ENCODE results near the gene CCNL2. TPM values are rescaled to one million over a fixed set of nuclear protein-coding genes. Genes with fewer than 3 reads are reported as not detected.

CCNL2 gene
- total and polyA plus RNA-seq, 2 of the 13 experiments (the other 11 are each of a cell fraction or from before 2014, with no cell fraction given): 105 to 340 TPM

DNA sequence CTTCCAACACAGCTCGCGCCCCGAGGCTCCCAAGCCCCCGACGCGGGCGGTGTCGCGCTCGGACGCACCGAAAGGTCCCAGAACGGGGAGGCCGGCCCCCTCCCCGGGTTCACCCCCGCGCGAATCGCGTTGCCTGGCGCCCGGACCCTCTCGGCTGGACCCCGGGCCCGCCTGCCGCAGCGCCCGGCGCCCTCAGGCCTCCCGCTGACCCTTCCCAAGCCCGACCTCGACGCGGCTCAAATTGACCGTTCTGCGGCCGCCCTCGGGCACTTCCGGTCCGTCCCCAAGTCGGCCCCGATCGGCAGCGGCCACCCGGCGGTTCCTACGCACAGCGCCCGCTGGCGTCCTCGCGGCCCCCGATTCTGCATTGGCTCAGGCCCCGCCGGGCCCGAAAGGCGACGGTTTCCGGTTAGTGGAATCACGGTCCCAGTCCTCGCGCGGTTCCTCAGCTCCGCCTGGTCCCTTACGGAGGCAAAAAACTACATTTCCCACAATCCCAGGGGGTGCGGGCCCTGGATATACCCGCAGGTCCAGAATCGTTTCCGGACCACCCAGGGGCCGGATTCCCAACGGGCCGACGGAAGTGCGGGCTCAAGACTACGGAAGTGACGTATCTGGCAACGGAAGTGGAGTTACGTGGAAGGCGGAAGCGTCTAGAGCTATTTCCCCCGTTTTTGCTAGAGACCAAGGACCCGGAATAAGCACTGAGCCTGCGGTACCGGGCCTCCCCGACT lies 24.0 kb downstream of the CCNL2 start, which contains the start of gene AURKAIP1 (continued):
- TF ChIP-seq ZNF432 (CRISPR knock-in tag; IDR thresholded peaks at IDR 0.05; ENCODE audit: borderline replicate concordance) (no peak), ARNT2 (CRISPR knock-in tag; IDR thresholded peaks at IDR 0.05; ENCODE audit: low read depth) (peak; percentile 99), ZNF496 (CRISPR knock-in tag; IDR thresholded peaks at IDR 0.05; ENCODE audit: insufficient replicate concordance) (no peak), FOXJ3 (CRISPR knock-in tag; IDR thresholded peaks at IDR 0.05; ENCODE audit: borderline replicate concordance) (peak; percentile 71), SMAD1 (CRISPR knock-in tag; IDR thresholded peaks at IDR 0.05; ENCODE audit: borderline replicate concordance, low read depth) (peak; percentile 91; the same call in 1 of the 2 replicates), HCFC1 (IDR thresholded peaks at IDR 0.05; ENCODE audit: low read depth, low read length) (peak; percentile 95), ZSCAN9 (CRISPR knock-in tag; IDR thresholded peaks at IDR 0.05; ENCODE audit: borderline replicate concordance) (peak; percentile 87), ARID4A (CRISPR knock-in tag; IDR thresholded peaks at IDR 0.05; ENCODE audit: borderline replicate concordance) (peak; percentile 98), SALL1 (CRISPR knock-in tag; IDR thresholded peaks at IDR 0.05) (peak; percentile 88), ZBTB7A (CRISPR knock-in tag; IDR thresholded peaks at IDR 0.05) (peak; percentile 96), ZNF615 (CRISPR knock-in tag; IDR thresholded peaks at IDR 0.05; ENCODE audit: borderline replicate concordance) (no peak), ZBTB46 (CRISPR knock-in tag; IDR thresholded peaks at IDR 0.05; ENCODE audit: borderline replicate concordance) (no peak), HNF1B (CRISPR knock-in tag; IDR thresholded peaks at IDR 0.05) (peak; percentile 94), ZNF891 (CRISPR knock-in tag; IDR thresholded peaks at IDR 0.05) (peak; percentile 49), MYNN (CRISPR knock-in tag; IDR thresholded peaks at IDR 0.05; ENCODE audit: low read depth) (0 out of 2 replicates have a peak, but pooled peaks have one; percentile 63), SP1 (IDR thresholded peaks at IDR 0.05) (no peak), SP1 (CRISPR knock-in tag; IDR thresholded peaks at IDR 0.05) (peak; percentile 93), CHD2 (IDR thresholded peaks at IDR 0.05; ENCODE audit: low read depth, low read length) (peak; percentile 96)
- TF ChIP-seq, protein P1, sequence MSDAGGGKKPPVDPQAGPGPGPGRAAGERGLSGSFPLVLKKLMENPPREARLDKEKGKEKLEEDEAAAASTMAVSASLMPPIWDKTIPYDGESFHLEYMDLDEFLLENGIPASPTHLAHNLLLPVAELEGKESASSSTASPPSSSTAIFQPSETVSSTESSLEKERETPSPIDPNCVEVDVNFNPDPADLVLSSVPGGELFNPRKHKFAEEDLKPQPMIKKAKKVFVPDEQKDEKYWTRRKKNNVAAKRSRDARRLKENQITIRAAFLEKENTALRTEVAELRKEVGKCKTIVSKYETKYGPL (CRISPR knock-in tag; IDR thresholded peaks at IDR 0.05): no peak
- TF ChIP-seq, protein P2, sequence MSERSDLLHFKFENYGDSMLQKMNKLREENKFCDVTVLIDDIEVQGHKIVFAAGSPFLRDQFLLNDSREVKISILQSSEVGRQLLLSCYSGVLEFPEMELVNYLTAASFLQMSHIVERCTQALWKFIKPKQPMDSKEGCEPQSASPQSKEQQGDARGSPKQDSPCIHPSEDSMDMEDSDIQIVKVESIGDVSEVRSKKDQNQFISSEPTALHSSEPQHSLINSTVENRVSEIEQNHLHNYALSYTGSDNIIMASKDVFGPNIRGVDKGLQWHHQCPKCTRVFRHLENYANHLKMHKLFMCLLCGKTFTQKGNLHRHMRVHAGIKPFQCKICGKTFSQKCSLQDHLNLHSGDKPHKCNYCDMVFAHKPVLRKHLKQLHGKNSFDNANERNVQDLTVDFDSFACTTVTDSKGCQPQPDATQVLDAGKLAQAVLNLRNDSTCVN (CRISPR knock-in tag; IDR thresholded peaks at IDR 0.05; ENCODE audit: borderline replicate concordance): peak; percentile 80
